Esophagus muscularis mucosa (tissue), 4 donors: ENCODE results near the gene RHO.
"Not testable (repeated sequence)": the region's sequence is repeated elsewhere in the genome, so short reads cannot be mapped to it uniquely, and the experiment has no call there.

ENCODE experiments used
- EP300 ChIP-seq: sonication (generic); formaldehyde crosslinking; IDR thresholded peaks from one replicate; pipeline ENCODE4 v1.6.1; 2017; ENCODE audit warnings: antibody characterized with exemption
- POLR2A ChIP-seq: fragments of 450-650 bp; IDR thresholded peaks from one replicate; pipeline ENCODE4 v1.6.1; 2017; ENCODE audit warnings: antibody characterized with exemption, moderate library complexity, mild to moderate bottlenecking, low read depth
- POLR2AphosphoS5 ChIP-seq, 2 donors: sonication (generic); formaldehyde crosslinking; IDR thresholded peaks; one replicate each; pipeline ENCODE4 v1.6.1; 2017; ENCODE audit warnings: antibody characterized with exemption in 2 of 2
- TF ChIP-seq, protein P1 (sequence below), 3 experiments: fragments of 200-600 bp in 2 of 3; fragments of 450-650 bp in 1 of 3; sonication (generic) in 2 of 3; IDR thresholded peaks; one replicate each; pipeline ENCODE4 v1.5.1; 2017 to 2019; ENCODE audit warnings: antibody characterized with exemption in 3 of 3, mild to moderate bottlenecking in 2 of 3, moderate library complexity in 1 of 3

DNA sequence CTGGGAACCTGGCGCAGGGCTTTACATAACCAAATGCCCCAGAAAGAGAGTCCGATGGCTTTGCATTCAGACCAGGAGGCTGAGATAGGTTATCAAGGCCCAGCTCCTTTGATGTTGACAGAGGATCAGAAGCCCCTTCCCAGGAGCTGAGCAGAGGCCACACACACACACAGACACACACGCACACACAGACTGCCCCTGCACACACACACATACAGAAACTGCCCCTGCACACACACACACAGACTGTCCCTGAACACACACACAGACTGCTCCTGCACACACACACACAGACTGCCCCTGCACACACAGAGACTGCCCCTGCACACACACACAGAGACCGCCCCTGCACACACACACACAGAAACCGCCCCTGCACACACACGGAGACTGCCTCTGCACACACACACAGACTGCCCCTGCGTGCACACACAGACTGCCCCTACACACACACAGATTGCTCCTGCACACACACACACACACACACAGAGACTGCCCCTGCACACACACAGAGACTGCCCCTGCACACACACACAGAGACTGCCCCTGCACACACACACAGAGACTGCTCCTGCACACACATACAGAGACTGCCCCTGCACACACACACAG, 12.5 kb upstream of the RHO start:
- TF ChIP-seq POLR2A; POLR2AphosphoS5 (IDR thresholded peaks at IDR 0.05); EP300: not testable (repeated sequence)
- TF ChIP-seq, protein P1, sequence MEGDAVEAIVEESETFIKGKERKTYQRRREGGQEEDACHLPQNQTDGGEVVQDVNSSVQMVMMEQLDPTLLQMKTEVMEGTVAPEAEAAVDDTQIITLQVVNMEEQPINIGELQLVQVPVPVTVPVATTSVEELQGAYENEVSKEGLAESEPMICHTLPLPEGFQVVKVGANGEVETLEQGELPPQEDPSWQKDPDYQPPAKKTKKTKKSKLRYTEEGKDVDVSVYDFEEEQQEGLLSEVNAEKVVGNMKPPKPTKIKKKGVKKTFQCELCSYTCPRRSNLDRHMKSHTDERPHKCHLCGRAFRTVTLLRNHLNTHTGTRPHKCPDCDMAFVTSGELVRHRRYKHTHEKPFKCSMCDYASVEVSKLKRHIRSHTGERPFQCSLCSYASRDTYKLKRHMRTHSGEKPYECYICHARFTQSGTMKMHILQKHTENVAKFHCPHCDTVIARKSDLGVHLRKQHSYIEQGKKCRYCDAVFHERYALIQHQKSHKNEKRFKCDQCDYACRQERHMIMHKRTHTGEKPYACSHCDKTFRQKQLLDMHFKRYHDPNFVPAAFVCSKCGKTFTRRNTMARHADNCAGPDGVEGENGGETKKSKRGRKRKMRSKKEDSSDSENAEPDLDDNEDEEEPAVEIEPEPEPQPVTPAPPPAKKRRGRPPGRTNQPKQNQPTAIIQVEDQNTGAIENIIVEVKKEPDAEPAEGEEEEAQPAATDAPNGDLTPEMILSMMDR (IDR thresholded peaks at IDR 0.05), result not testable (repeated sequence)
